Neuronal stem cell (in vitro differentiated cells): Measurements from ENCODE around the gene ADCY10.

Source experiments
- DNase-seq: peaks from one replicate; pipeline ENCODE4 v3.0.0-alpha.2; 2013; ENCODE audit warnings: low spot score
- H2AFZ ChIP-seq: one replicate; pipeline ENCODE4 v1.6.1; 2013; ENCODE audit warnings: mild to moderate bottlenecking, low read length, inconsistent platforms
- H2AK5ac ChIP-seq: 2 replicates; pipeline ENCODE4 v1.6.1; 2013; ENCODE audit warnings: low read depth, mild to moderate bottlenecking, inconsistent platforms, low read length, moderate library complexity, mixed read lengths
- H2BK120ac ChIP-seq: 2 replicates; pipeline ENCODE4 v1.6.1; 2013; ENCODE audit warnings: low read depth, mild to moderate bottlenecking, inconsistent platforms, low read length, moderate library complexity, mixed read lengths
- H2BK12ac ChIP-seq: one replicate; pipeline ENCODE4 v1.6.1; 2013; ENCODE audit warnings: low read length, inconsistent platforms
- H2BK15ac ChIP-seq: 2 replicates; pipeline ENCODE4 v1.6.1; 2013; ENCODE audit warnings: mild to moderate bottlenecking, low read length, inconsistent platforms, mixed read lengths
- H2BK5ac ChIP-seq: one replicate; pipeline ENCODE4 v1.6.1; 2013; ENCODE audit warnings: inconsistent platforms, mild to moderate bottlenecking, low read length, moderate library complexity
- H3K14ac ChIP-seq: one replicate; pipeline ENCODE4 v1.6.1; 2013; ENCODE audit warnings: low read length, inconsistent platforms
- H3K18ac ChIP-seq: 2 replicates; pipeline ENCODE4 v1.6.1; 2013; ENCODE audit warnings: low read length, inconsistent platforms
- H3K23ac ChIP-seq: 2 replicates; pipeline ENCODE4 v1.6.1; 2013; ENCODE audit warnings: low read depth, mild to moderate bottlenecking, mixed read lengths, low read length, inconsistent platforms; ENCODE audit not compliant: poor library complexity
- H3K27ac ChIP-seq: replicated peaks from 3 replicates; pipeline ENCODE4 v1.5.1; 2013; ENCODE audit warnings: low read length, inconsistent platforms
- H3K27me3 ChIP-seq, 3 experiments: 2 replicates each; pipeline ENCODE4 v1.6.1; 2013; ENCODE audit warnings: low read length in 3 of 3, mild to moderate bottlenecking in 2 of 3, inconsistent platforms in 1 of 3, low read depth in 1 of 3, mixed read lengths in 1 of 3, moderate library complexity in 1 of 3; ENCODE audit not compliant: control insufficient read depth in 3 of 3, insufficient read depth in 3 of 3
- H3K36me3 ChIP-seq, 2 donors: replicated peaks in 1 of 2; 2 replicates each; pipeline ENCODE4 v1.6.1; 2013; ENCODE audit warnings: low read length in 2 of 2; ENCODE audit not compliant: control insufficient read depth in 2 of 2, insufficient read depth in 2 of 2
- H3K4ac ChIP-seq: 2 replicates; pipeline ENCODE4 v1.6.1; 2013; ENCODE audit warnings: inconsistent platforms, mild to moderate bottlenecking, low read length, moderate library complexity
- H3K4me1 ChIP-seq, 2 donors: 1 replicate in 1 of 2; 2 replicates in 1 of 2; pipeline ENCODE4 v1.6.1; 2013; ENCODE audit warnings: low read length in 2 of 2, low read depth in 1 of 2; ENCODE audit not compliant: control insufficient read depth in 2 of 2, insufficient read depth in 1 of 2
- H3K4me2 ChIP-seq: one replicate; pipeline ENCODE4 v1.6.1; 2013; ENCODE audit warnings: mild to moderate bottlenecking, low read length, inconsistent platforms; ENCODE audit not compliant: insufficient read depth, poor library complexity, severe bottlenecking
- H3K4me3 ChIP-seq, 2 donors: 2 replicates each; pipeline ENCODE4 v1.5.1; 2013; ENCODE audit warnings: low read length in 2 of 2, mild to moderate bottlenecking in 2 of 2, inconsistent platforms in 1 of 2, moderate library complexity in 1 of 2
- H3K79me1 ChIP-seq: one replicate; pipeline ENCODE4 v1.6.1; 2013; ENCODE audit warnings: low read depth, mild to moderate bottlenecking, inconsistent platforms, low read length, moderate library complexity
- H3K9ac ChIP-seq: one replicate; pipeline ENCODE4 v1.6.1; 2013; ENCODE audit warnings: mild to moderate bottlenecking, low read depth, low read length, inconsistent platforms; ENCODE audit not compliant: poor library complexity
- H3K9me3 ChIP-seq, 2 donors: replicated peaks in 1 of 2; 2 replicates each; pipeline versions ENCODE3 to v1.6.1; 2013; ENCODE audit warnings: low read length in 2 of 2, mild to moderate bottlenecking in 2 of 2, inconsistent platforms in 1 of 2, low read depth in 1 of 2, mixed read lengths in 1 of 2, moderate library complexity in 1 of 2; ENCODE audit not compliant: control insufficient read depth in 2 of 2, insufficient read depth in 1 of 2
- H4K8ac ChIP-seq: one replicate; pipeline ENCODE4 v1.6.1; 2013; ENCODE audit warnings: low read depth, mild to moderate bottlenecking, inconsistent platforms, low read length, moderate library complexity
- H4K91ac ChIP-seq: one replicate; pipeline ENCODE4 v1.6.1; 2013; ENCODE audit warnings: low read length, low read depth, mild to moderate bottlenecking, inconsistent platforms; ENCODE audit not compliant: poor library complexity
- WGBS, 2 donors: extraction: QIAGEN DNeasy Blood & Tissue Kit; methylation state at CpG; one replicate each; pipeline ENCODE4 v1.1.7; 2013; ENCODE audit warnings: missing lambda C conversion rate in 2 of 2, mixed read lengths in 1 of 2; ENCODE audit not compliant: insufficient read length in 2 of 2, insufficient replicate concordance in 1 of 2; ENCODE audit errors: extremely low coverage in 2 of 2; 5-methylcytosine and 5-hydroxymethylcytosine counted together

ADCY10 gene

GRCh38 chr1:167923324-167924056, 9.6 kb upstream of the ADCY10 start:
- Histone ChIP-seq H3K9ac (no peak overlapping the region), H3K4me1 (peaks cover 0 to 2% of the 10 kb centered on the region in 2 donors), H2AK5ac (no peak overlapping the region), H3K79me1 (no peaks in the 10 kb centered on the region), H4K91ac (no peak overlapping the region), H2BK120ac (no peak overlapping the region), H2BK12ac (no peak overlapping the region), H2BK15ac (no peak overlapping the region), H3K9me3 (no peaks in the 10 kb centered on the region), H3K23ac (no peak overlapping the region), H3K4me3 (no peak overlapping the region), H3K18ac (no peak overlapping the region), H3K27me3 (no peaks in the 10 kb centered on the region), H3K36me3 (no peaks in the 10 kb centered on the region), H3K4ac (no peak overlapping the region), H3K14ac (no peak overlapping the region), H4K8ac (no peak overlapping the region), H3K27ac (no peak overlapping the region), H2AFZ (no peak overlapping the region), H2BK5ac (no peak overlapping the region), H3K4me2 (no peak overlapping the region)
- WGBS, 2 donors: no CpG with 5 or more reads among the region's 3 CpGs
- DNase-seq: no peak

DNA sequence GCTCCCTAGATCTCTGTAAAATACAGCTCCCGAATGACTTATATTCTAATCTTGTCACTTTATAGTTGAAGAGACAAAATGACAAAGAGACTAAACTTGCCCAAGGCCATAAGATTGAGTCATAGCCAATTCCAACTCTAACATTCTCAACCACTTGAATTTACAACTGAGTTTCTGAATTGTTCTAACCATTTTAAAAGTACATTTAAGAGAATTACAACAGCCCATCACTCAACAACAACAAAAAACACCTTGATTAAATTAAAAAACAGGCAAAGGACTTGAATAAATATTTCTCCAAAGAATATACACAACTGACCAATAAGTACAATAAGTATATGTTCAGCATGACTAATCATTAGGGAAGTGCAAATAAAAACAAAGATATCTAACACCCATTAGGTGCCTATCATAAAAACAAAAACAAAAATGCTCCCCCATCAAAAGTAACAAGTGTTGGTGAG, 8.7 kb upstream of the ADCY10 start:
- H2AFZ ChIP-seq: no peak overlapping the region
- no peak overlapping the region for H4K91ac ChIP-seq
- H3K27me3 ChIP-seq: no peaks in the 10 kb centered on the region
- H3K27ac ChIP-seq: no peak overlapping the region
- no peak overlapping the region for H2BK120ac ChIP-seq
- H3K14ac ChIP-seq: no peak overlapping the region
- no CpG with 5 or more reads among the region's 1 CpG for WGBS, 2 donors
- H3K4me2 ChIP-seq: no peak overlapping the region
- no peak overlapping the region for H2AK5ac ChIP-seq
- H3K4ac ChIP-seq: no peak overlapping the region
- no peak overlapping the region for H3K23ac ChIP-seq
- DNase-seq: no peak
- no peak overlapping the region for H2BK12ac ChIP-seq
- no peak overlapping the region for H3K18ac ChIP-seq
- H3K9ac ChIP-seq: no peak overlapping the region
- no peaks in the 10 kb centered on the region for H3K9me3 ChIP-seq
- no peaks in the 10 kb centered on the region for H3K79me1 ChIP-seq
- H2BK15ac ChIP-seq: no peak overlapping the region
- peaks cover 0 to 2% of the 10 kb centered on the region in 2 donors for H3K4me1 ChIP-seq
- H4K8ac ChIP-seq: no peak overlapping the region
- no peak overlapping the region for H2BK5ac ChIP-seq
- peaks cover 0 to 6% of the 10 kb centered on the region in 2 donors for H3K36me3 ChIP-seq
- no peak overlapping the region for H3K4me3 ChIP-seq

DNA sequence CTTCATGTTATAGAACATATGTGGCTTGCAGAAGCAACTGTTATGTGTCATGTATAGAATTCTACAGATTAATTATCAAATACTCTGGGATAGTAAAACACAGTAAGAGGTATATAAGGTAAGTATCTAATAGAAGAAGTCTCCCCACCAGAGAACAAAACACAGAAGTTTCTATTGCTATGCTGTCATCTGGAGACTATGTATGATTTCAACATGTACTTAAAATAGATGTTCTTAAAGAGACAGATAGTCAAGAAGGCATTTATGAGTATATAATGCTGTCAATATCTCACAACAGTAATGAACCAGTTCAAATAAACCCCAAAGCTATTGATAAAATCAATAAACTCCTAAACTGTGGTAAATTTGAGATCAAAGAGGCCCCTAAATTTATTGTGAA, 8.1 kb upstream of the ADCY10 start:
- H3K18ac ChIP-seq: no peak overlapping the region
- DNase-seq: no peak
- no peak overlapping the region for H3K4me3 ChIP-seq
- H3K27ac ChIP-seq: no peak overlapping the region
- H2BK120ac ChIP-seq: no peak overlapping the region
- no peaks in the 10 kb centered on the region for H3K27me3 ChIP-seq
- no peak overlapping the region for H3K23ac ChIP-seq
- no peaks in the 10 kb centered on the region for H3K79me1 ChIP-seq
- H4K8ac ChIP-seq: no peak overlapping the region
- H2AK5ac ChIP-seq: no peak overlapping the region
- peaks cover 0 to 8% of the 10 kb centered on the region in 2 donors for H3K36me3 ChIP-seq
- H3K4ac ChIP-seq: no peak overlapping the region
- peaks cover 0 to 2% of the 10 kb centered on the region in 2 donors for H3K4me1 ChIP-seq
- H2BK5ac ChIP-seq: no peak overlapping the region
- H2BK12ac ChIP-seq: no peak overlapping the region
- no peak overlapping the region for H4K91ac ChIP-seq
- no peak overlapping the region for H3K14ac ChIP-seq
- H2BK15ac ChIP-seq: no peak overlapping the region
- H3K9ac ChIP-seq: no peak overlapping the region
- no peaks in the 10 kb centered on the region for H3K9me3 ChIP-seq
- H2AFZ ChIP-seq: no peak overlapping the region
- H3K4me2 ChIP-seq: no peak overlapping the region

DNA sequence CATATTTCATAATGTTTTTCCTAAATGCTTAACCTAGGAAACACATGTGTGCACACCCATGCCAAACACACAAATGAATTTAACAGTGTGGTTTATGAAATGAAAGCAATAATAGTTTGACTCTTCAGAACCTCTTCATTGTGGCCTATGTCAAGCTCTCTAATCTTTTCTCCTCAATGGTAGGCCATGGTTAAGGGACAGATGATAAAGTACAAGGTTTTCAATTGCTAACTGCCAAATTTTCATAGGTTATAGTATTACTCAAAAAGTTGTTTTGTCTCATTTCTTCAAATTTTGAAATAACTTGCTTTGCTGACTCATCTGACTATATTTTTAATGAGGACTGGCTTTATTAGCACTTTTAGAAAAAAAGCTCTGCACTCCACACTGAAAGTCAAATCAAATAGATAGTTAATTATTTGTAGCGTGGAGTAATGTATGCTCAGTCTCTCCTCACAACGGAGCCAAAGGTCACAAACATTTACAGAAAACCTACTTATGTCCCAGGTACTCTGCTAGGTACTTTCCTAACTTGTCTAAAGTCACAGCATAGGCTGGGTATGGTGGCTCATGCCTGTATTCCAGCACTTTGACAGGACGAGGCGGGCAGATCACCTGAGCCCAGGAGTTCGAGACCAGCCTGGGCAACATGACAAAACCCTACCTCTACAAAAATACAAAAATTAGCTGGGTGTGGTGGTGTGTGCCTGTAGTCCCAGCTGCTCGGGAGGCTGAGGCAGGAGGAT, 3.0 kb upstream of the ADCY10 start:
- no peak overlapping the region for H2BK12ac ChIP-seq
- no peak overlapping the region for H4K8ac ChIP-seq
- no peak overlapping the region for H3K23ac ChIP-seq
- no CpG with 5 or more reads among the region's 6 CpGs for WGBS, 2 donors
- H4K91ac ChIP-seq: no peak overlapping the region
- no peak overlapping the region for H2BK120ac ChIP-seq
- no peak overlapping the region for H3K18ac ChIP-seq
- H3K4me3 ChIP-seq: no peak overlapping the region
- H3K79me1 ChIP-seq: no peaks in the 10 kb centered on the region
- no peak overlapping the region for H2BK5ac ChIP-seq
- DNase-seq: no peak
- H3K14ac ChIP-seq: no peak overlapping the region
- H2AFZ ChIP-seq: no peak overlapping the region
- H2AK5ac ChIP-seq: no peak overlapping the region
- no peaks in the 10 kb centered on the region for H3K4me1 ChIP-seq
- no peak overlapping the region for H2BK15ac ChIP-seq
- H3K4me2 ChIP-seq: no peak overlapping the region
- H3K36me3 ChIP-seq: peaks cover 1 to 8% of the 10 kb centered on the region in 2 donors
- no peak overlapping the region for H3K4ac ChIP-seq
- H3K9ac ChIP-seq: no peak overlapping the region
- H3K27ac ChIP-seq: no peak overlapping the region
- H3K9me3 ChIP-seq: no peaks in the 10 kb centered on the region
- no peaks in the 10 kb centered on the region for H3K27me3 ChIP-seq
